Brain microvascular endothelial cell (primary cell): Measurements from ENCODE around the gene B3GNT9.
A peak's percentile ranks its signal among the peaks of the same experiment; 100 is the strongest.

Source experiments
- DNase-seq: peaks from one replicate; pipeline ENCODE4 v3.0.0-alpha.2; 2020
- H3K27ac ChIP-seq: fragments of 250-450 bp; sonication (Bioruptor Pico); 2 replicates; pipeline ENCODE4 v1.5.1; 2020; ENCODE audit warnings: mild to moderate bottlenecking, moderate library complexity
- H3K27me3 ChIP-seq: fragments of 250-450 bp; sonication (Bioruptor Pico); replicated peaks from 2 replicates; pipeline ENCODE4 v1.5.1; 2020; ENCODE audit warnings: mild to moderate bottlenecking
- H3K36me3 ChIP-seq: fragments of 250-450 bp; sonication (Bioruptor Pico); replicated peaks from 2 replicates; pipeline ENCODE4 v1.5.1; 2020; ENCODE audit warnings: mild to moderate bottlenecking
- H3K4me3 ChIP-seq: 2 replicates; pipeline ENCODE4 v1.5.1; 2011; ENCODE audit warnings: low read depth, mild to moderate bottlenecking, control low read depth, low read length, moderate library complexity
- in situ Hi-C: cut with HindIII; loops from 2 replicates; pipeline ENCODE4 v1.10.0; 2017; ENCODE audit warnings: low sequenced_read_pairs, low pct_ligation_motif_present
- TF ChIP-seq, protein P1 (sequence below): IDR thresholded peaks from 2 replicates; pipeline ENCODE4 v1.5.1; 2011; ENCODE audit warnings: low read depth, mild to moderate bottlenecking, moderate library complexity, low read length, control low read depth, inconsistent platforms; ENCODE audit errors: missing control alignments

B3GNT9 gene

DNA sequence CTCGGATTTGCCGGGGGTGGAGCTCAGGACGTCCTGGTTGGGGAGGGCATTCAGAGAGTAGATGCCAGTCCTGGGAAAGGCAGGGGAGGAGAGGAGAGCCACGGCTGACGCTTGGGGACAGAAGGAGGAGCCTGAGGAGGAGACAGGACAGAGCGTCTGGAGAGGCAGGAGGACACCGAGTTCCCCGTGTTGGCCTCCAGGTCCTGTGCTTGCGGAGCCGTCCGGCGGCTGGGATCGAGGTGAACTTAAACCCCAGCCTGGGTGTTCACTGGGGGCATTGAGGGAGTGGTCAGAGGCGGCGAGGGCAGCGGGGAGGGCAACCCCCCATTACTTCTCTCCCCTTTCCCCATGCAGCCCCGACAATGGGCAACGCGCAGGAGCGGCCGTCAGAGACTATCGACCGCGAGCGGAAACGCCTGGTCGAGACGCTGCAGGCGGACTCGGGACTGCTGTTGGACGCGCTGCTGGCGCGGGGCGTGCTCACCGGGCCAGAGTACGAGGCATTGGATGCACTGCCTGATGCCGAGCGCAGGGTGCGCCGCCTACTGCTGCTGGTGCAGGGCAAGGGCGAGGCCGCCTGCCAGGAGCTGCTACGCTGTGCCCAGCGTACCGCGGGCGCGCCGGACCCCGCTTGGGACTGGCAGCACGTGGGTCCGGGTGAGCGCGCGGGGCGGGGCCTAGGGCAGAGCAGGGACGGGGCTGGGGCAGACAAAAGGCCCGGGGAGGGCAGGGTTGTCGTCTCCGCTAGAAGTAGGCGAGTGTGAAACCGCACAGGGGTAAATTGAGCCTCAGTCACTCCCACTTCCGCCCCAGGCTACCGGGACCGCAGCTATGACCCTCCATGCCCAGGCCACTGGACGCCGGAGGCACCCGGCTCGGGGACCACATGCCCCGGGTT is 23.3 kb upstream of the B3GNT9 start:
- Histone ChIP-seq H3K27ac (no peak overlapping the region), H3K36me3 (no peaks in the 10 kb centered on the region), H3K27me3 (no peaks in the 10 kb centered on the region), H3K4me3 (peak overlapping the region; percentile 52)
- TF ChIP-seq, protein P1, sequence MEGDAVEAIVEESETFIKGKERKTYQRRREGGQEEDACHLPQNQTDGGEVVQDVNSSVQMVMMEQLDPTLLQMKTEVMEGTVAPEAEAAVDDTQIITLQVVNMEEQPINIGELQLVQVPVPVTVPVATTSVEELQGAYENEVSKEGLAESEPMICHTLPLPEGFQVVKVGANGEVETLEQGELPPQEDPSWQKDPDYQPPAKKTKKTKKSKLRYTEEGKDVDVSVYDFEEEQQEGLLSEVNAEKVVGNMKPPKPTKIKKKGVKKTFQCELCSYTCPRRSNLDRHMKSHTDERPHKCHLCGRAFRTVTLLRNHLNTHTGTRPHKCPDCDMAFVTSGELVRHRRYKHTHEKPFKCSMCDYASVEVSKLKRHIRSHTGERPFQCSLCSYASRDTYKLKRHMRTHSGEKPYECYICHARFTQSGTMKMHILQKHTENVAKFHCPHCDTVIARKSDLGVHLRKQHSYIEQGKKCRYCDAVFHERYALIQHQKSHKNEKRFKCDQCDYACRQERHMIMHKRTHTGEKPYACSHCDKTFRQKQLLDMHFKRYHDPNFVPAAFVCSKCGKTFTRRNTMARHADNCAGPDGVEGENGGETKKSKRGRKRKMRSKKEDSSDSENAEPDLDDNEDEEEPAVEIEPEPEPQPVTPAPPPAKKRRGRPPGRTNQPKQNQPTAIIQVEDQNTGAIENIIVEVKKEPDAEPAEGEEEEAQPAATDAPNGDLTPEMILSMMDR, result peak; percentile 39
- peak; percentile 60 for DNase-seq
- in situ Hi-C loops, result no loop called here

DNA sequence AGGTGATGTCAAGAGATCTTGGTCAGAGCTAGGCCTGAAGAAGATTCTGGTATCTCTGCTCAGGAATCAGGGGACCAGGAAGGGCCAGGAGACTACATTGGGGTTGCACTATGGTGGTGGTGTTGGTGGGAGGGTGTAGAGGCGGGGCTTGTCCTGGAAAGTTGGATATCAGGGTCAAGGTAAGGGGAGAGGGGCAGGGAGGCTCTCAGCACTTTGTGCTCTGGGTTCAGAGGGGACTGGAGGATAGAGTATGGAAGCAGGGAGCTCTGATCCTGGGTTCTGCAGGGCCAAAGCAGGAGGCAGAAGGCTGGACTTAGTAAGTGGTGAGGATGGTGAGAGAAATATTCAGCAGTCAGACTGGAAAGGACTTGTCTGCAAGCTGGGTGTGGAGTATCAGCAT is 22.5 kb upstream of the B3GNT9 start:
- no peak overlapping the region for H3K27ac ChIP-seq
- H3K4me3 ChIP-seq, result peak overlapping the region; percentile 52
- no peaks in the 10 kb centered on the region for H3K27me3 ChIP-seq
- in situ Hi-C loops, result no loop called here
- no peak for DNase-seq
- H3K36me3 ChIP-seq, result no peaks in the 10 kb centered on the region
- TF ChIP-seq, protein P1, result no peak

DNA sequence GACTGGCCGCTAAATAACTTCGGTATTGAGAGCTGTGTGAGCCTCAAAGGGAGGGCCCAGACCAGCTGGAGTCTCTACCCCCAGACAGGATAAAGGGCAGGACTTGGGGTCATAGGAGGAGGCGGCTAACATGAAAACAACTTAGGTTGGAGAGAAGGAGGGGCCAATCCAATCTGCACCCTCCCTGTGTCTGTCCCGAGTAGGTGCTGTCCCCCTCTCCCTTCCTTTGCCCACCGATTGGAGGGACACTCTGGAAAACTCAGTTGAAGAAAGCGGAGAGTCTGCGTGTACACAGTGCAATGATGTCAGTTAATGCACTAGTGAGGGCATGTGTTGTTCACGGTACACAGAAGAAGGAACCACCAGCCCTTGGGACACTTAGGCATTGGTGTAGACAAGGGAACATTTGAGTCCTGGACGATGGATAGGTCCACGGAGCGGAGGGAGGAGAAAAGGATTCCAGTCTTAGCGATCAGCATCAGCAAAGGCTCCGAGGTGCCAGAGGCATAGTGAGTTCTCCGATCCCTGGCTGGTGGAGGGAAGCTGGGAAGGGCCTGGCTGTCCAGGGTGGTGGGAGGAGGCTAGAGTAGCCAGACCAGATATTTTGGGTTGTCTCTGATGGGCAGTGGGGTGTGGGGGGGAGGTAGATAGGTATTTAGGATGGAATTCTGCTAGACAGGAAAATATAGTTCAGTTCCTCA is 20.3 kb upstream of the B3GNT9 start:
- peaks cover 16% of the 10 kb centered on the region for H3K27me3 ChIP-seq
- TF ChIP-seq, protein P1, result no peak
- H3K36me3 ChIP-seq, result no peaks in the 10 kb centered on the region
- H3K27ac ChIP-seq, result peak overlapping the region; percentile 45
- no peak for DNase-seq
- in situ Hi-C loops, result no loop called here
- peak overlapping the region; percentile 55 for H3K4me3 ChIP-seq

DNA sequence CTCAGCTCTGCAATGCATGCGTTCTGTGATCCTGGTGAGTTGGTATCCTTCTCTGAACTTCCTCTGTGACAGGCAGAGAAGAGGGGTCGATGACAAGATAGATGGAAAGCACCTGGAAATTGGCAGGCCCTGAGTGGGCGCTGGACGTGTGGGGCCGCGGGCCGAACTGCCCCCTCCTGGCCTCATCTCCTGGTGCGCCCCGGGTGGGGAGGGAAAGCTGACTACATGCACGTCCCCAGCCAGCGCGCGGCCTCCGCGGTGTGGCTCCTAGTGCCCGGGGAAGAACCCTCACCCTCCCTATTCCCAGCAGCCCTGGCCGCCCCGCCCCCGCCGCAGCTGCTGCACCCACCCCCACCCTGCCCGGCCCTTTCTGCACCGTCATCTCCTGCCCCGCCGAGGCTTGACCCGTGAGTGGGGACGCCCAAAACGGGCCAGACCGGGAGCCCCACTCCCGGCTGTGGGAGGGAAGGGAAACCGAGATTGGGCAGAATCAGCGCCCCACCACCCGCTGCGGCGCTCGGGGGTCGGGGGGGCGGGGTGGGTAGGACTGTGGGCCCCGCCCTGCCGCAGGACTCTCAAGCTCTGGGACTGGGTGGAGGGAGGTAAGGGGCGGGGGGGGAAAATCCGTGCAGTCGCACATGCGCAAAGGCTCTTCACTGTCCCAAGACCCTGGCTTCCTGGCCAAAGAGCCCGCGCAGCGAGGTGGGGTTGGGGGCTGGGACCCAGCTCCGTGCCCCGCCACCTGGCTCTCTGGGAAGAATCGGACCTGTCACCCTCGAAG is 19.6 kb upstream of the B3GNT9 start, which contains the start of gene NOL3:
Gene NOL3, plus strand, starts transcription at position 371 of the 781 bp plus-strand sequence.
- no peaks in the 10 kb centered on the region for H3K36me3 ChIP-seq
- H3K27me3 ChIP-seq, result peaks cover 21% of the 10 kb centered on the region
- TF ChIP-seq, protein P1, result peak; percentile 32
- peak within 1 kb of the TSS; percentile 45 for H3K27ac ChIP-seq
- in situ Hi-C loops, result no loop called here
- H3K4me3 ChIP-seq, result peak within 1 kb of the TSS; percentile 55
- DNase-seq, result peak; percentile 33

DNA sequence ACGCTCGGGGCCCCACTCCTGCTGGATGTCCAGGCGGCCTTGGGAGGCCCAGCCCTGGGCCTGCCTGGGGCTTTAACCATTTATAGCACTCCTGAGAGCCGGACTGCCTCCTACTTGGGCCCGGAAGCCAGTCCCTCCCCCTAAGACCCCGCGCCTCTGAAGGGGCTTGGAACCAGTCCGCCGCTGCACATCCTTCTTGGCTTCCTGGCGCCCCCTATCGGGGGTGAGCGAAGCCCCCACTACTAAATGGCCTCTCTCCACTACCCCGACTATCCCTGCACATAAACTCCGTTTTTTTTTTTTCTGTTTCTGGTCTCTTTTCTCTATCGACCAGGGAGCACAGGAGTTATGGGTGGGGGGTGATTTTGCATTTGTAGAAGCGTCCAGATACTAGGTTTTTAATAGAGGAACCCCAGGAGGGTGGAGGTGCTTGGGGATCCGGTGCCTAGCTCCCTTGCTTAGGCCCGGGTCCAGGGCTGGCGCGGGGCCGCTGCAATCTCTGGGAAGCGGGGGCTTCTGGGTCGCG is 18.9 kb upstream of the B3GNT9 start:
- TF ChIP-seq, protein P1, result peak; percentile 80
- peaks cover 28% of the 10 kb centered on the region for H3K27me3 ChIP-seq
- no peak for DNase-seq
- no peaks in the 10 kb centered on the region for H3K36me3 ChIP-seq
- peak overlapping the region; percentile 55 for H3K4me3 ChIP-seq
- in situ Hi-C loops, result no loop called here
- H3K27ac ChIP-seq, result peak overlapping the region; percentile 13
